ENCODE results near the gene ARAP1.
A peak's percentile ranks its signal among the peaks of the same experiment; 100 is the strongest.

The ARAP1 gene

DNA sequence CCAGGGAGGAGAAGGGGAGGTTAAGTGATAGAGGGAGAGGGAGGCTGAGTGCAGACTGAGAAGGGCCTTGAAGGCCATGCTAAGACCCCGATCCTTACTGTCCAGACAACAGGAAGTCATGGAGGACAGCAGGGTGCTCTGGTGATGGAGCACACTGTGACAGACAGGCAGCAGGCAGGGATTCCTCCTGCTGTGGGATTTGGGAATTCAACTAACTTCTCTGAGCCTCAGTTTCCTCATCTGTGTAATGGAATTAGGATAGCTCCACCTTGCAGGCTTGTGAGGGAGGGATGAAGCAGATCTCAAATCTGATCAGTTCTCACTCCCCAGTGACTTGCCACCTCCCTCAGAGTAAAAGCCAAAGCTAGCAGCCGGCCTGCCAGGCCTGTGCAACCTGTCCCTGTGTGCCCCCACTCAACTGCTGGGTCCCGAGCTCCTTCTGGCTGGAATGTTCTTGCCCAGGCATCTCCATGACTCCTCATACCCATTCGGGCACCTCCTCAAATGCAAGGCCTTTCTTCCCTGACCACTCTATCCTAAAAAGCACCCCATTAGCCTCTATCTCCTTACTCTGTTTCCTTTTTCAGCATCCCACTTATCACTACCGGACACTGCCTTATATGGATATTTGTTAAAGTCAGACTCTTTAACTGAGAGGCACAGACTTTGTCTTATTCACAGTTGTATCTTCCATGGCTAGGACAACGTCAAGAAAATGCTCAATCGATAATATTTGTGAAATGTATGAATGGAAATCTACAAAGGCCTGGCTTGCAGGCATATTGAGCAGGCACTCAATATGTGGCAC is 9.5 kb downstream of the ARAP1 start:
- DNase-seq (ENCODE audit: low spot score) = no peak

DNA sequence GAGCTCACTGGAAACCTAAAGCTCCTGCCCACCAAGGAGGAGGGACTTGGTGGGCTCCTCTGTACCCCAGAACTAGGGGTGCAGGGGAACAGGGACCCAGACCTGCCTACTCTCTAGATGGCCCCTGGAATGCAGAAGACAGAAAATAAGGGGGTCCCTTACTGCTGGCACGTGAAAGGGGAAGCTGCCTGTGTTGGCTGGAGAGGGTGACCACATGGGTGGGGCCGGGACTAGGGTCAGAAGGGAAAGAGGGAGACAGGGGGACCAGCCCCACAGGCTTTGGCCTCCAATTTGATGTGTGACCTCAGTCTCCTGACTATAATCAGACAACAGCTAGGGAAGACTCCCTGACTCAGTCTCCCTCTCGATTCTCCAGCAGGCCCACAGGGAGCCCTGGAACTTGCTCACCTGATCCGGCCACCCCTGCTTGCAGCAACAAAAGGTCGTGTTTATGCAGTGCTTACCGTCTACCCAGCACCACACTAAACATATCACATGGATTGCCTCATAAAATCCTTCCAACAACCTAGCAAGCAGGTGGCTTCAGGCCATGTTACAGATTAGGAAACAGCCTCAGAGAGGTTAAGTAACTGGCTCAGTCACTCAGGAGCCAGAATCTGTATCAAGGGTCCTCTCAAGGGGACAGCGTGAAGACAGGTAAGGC is 10.2 kb downstream of the ARAP1 start:
- DNase-seq (ENCODE audit: low spot score) = no peak

DNA sequence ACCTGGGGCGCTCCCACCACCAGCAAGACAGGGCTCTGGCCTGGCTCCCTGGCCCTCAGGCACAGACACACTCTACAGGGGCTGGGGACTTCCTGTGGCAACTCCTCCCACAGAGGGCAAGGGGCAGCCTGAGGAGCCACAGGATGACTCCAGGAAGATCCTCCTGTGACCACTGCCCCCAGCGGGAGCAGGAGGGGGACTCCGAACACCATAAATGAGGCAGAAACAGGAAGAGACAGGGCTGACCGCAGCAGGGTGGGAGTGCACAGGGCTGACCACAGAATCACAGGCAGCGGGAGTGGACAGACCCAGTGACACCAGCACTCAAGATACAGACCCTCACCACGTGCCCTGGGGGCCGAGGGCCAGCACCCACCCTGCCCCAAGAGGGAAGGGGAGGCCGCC is 10.8 kb downstream of the ARAP1 start:
- DNase-seq (ENCODE audit: low spot score) = no peak

DNA sequence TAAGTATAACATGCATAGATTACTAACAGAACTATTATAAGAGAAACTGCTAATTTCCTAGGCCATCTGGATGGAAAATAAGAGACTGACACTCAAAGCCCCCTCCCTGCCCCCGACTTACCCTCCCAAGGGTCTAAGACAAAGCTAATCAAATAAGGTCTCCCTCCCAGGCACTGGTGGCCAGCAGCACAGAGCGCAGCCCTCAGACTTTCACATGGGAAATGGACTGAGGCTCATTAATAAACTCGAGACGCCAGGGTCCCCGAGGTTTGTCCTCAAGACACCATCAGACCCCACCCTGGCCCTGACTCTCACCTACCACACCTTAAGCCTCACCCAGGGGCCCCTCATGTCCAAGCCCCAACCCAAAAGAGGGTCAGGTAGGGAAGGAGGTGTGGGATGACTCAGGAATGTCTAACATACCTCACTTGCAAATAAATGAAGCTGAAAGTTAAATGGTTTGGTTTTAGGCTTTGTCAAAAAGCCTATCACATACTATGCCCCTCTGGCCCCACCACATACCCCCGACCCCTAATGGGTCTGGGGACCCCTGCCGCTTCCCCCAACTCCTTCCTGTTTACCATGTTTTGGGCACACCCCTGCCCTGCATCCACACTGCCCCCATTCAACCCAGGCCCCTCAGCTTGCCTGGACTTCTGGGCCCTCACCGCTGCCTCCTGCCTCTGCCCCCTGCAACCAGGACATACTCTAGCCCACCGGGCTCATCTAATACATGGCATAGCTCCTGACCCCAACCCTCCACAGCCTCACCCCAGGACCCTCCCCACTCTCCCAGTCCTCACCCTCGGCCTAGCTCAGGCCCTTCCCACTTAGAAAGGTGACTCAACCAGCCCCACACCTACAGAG is 11.4 kb downstream of the ARAP1 start:
- DNase-seq (ENCODE audit: low spot score) = no peak

DNA sequence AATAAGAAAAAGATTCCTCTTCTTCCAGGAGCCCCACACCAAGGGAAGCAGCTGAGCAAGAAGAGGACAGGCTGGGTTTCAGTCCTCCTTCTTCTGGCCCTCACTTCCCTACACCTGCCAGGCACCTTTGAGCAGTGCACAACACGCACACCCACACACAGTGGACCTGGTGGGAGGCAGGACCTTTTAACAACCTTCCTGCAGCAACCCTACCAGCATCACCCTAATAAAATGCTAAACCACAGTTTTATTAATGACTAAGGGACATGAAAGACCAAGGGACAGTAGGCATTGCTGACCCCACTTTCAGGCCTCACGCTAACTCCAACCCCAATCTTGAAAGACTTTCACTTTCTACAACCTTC is 12.2 kb downstream of the ARAP1 start:
- no peak for DNase-seq (ENCODE audit: low spot score)

DNA sequence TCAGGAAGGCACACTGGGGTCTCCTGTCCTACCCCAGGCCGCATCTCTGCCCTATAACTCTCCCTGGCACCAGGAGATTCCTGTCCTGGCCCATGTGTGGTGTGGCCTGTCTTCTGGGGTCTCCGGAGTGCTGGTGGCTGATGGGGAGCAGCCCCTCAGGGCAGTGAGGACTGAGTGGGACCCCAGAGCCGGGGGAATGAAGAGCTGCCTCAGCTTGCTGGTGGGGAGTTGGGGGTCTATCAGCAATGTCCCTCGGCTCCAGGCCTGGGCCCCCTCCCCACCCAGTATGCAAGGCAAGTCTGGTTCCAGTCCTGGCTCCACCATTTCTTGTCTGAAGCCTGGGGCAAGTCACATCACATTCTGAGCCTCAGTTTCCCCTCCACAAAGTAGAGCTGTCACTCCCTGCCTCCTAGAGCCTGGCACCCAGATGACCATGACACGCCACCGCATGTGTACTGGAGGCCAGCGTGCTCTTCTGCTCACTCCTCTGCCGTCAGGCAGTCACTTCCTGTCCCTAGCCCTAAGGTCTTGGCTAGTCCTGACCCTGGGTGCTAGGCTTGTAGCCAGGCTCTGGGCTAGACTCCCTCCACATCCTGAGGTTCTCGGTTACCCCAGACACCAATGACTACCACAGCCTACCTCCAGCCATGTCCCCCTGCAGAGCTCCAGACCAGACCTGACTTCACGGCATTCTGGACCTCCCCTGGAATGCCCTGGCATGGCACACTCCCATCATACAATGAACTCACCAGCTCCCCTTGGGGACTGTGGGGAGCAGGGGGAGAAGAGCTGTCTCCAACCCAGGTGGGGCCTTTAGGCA is 12.8 kb downstream of the ARAP1 start:
- no peak for DNase-seq (ENCODE audit: low spot score)

DNA sequence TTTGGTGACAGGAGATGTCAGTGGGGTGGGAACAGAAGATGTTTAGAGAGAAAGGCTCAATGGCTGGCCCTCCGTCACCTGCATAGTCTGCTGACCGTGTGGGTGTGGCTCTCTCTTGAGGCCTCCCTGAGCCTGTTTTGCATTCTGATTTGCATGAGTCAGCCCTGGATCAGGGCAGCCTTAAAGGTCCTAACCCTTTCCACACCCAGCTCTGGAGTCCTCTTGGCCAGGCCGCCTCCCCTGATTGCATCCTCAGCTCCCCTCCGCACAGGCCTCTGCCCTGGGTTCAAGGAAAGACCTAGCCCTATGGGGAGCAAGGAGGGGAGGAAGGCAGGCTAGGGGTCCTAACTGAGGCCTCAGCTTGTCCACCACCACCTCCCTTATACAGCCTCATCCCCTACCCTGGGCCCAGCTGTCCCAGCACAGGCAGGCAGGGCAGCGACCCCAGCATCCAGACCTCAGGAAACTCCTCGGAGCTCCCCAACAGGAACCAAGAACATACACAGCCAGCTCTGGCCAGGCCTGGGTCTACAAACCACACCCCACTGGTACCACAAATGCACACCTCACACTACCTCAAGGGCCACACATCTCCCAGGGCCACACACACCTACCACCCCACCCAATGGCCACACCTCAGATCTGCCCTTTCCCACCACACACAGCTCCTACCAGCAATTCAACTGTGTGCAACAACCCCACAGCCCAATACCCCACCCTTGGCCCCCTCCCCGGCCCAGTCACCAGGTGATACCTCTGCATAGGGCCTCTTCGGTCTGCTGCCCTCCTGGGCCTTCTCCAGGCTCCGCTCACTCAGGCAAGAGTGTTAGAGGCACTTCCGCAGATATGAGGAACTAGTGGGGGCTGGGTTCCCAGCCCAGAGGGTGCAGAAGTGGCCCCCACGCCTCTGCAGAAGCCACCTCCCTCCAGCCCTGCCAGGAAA is 13.7 kb downstream of the ARAP1 start:
- no peak for DNase-seq (ENCODE audit: low spot score)

DNA sequence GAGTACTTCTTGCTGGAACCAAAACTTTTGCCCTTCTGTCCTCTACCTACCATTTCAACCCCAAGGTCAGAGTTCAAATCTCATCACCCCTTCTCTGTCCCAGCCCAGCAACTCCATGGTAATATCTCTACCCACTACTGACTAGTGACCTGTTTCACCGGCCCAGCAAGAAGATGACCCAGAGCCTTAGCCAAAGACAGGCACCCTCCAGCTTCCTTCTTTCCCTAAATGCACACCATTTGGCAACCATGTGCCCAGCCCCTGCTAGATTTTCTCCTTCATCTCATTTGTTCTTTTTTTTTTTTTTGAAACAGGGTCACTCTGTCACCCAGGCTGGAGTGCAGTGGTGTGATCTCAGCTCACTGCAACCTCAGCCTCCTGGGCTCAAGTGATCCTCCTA is 14.9 kb downstream of the ARAP1 start:
- no peak for DNase-seq (ENCODE audit: low spot score)

DNA sequence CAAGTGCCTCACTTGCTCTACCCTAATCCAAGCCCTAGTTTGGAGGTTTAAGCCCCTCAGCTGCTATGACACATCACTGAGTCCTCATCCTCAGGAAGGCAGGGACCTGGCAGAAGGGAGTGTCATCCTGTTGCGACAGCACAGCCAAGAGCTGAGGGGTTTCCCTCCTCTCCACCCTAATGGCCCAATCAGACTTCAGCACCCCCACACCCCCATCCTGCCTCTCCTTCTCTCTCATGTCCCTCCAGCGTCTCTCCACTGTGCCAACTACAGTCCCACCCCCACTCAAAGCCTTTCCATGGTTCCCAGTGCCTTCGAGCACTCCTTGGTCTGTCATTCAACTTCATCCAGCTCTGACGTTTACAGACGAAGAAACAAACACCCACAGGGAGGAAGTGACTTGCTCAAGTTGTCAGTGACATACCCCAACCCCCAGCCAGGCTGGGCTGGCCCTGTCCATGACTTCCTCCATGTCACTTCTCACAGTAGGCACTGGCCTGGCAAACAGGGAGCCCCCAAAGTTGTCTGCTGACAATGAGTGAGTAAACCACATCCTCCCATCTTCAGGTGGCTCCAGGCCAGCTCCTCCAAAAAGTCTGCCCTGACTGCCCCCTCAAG is 15.6 kb downstream of the ARAP1 start:
- DNase-seq (ENCODE audit: low spot score) = no peak

DNA sequence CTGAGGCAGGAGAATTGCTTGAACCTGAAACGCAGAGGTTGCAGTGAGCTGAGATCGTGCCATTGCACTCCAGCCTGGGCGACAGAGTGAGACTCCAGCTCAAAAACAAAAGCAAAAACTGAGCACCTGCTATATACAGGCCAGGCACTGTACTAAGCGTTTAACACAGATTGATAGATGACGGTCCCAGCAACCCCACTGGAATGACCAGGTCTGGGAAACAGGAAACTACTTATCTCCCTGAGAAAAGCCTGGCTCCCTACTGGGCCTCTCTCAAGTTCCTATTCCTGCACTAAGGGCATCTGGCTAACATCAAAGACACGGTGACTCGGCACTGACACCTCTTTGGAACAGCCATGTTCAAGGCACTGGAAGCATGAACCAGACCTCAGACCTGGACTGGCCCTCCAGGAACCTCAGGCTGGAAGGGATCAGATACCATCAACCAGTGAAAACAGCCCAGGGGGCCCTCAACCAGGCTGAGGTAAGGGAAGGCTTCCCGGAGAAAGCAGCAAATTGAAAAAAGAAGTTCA is 16.6 kb downstream of the ARAP1 start:
- DNase-seq (ENCODE audit: low spot score) = no peak

DNA sequence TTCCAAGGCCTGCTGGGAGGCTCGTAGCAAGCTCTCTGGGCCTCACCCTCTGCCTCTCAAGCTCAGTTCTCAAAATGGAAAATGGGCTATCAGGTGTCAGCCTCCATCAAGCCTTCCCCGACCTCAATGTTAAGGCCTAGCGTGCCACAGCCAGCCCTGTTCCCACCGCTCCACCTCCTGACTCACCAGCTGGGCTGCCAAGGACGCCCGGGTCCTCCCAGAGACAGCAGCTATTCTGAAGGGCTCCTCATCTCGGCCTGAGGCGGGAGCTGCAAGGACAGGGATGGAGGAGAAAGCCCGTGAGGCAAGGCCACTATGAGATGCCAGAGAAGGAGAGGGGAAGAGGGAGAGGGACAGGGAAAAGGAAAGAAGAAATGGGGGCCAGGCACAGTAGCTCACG is 19.9 kb downstream of the ARAP1 start:
- no peak for DNase-seq (ENCODE audit: low spot score)

DNA sequence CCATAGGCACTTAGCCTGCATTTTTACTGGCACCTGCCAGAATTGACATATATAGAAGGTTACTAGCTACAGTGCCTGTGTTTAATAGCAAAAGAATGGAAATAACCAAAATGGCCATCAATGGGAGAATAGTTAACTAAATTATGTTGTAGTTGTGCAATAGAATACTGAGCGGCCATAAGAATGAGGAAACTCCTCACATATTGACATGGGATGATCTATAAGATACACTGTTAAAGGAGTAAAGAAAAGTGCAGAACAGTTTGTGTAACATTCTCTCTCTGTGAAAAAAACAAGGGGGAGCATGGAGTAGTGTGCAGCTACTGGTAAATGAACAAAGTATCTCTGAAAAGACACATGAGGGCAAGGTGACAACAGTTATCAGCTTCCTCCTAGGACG is 21.5 kb downstream of the ARAP1 start:
- no peak for DNase-seq (ENCODE audit: low spot score)

DNA sequence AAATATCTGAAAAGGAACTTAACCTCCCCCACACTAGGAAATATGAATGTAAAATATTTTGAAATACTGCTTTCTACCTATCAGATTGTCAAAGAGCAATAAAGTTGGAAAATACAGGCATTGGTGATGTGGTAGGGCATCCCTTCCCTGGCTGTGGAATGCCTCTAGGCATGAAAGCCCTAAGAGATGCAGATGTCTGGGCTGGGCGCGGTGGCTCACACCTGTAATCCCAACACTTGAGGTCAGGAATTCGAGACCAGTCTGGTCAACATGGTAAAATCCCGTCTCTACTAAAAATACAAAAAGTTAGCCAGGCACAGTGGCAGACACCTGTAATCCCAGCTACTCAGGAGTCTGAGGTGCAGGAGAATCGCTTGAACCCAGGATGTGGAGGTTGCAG is 22.0 kb downstream of the ARAP1 start:
- DNase-seq (ENCODE audit: low spot score) = no peak

DNA sequence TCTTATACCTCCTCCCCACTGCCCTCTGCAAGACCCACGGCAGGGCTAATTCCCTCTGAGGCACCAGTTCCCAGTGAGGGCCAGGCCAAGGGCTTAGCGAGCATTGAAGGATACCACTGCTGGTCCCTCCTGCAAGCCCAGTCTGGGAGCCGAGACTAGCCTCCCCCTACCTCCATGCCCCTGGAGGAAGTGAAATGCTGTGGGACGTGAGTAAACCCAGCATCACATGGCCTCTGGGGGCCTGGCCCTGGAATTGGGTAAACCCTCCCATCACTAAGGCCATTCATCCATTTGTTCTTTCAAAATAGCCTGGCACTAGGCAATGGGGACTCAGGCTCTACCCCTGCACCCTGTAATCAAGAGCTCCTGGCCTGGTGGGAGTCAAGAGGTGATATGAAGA is 24.7 kb downstream of the ARAP1 start:
- no peak for DNase-seq (ENCODE audit: low spot score)

DNA sequence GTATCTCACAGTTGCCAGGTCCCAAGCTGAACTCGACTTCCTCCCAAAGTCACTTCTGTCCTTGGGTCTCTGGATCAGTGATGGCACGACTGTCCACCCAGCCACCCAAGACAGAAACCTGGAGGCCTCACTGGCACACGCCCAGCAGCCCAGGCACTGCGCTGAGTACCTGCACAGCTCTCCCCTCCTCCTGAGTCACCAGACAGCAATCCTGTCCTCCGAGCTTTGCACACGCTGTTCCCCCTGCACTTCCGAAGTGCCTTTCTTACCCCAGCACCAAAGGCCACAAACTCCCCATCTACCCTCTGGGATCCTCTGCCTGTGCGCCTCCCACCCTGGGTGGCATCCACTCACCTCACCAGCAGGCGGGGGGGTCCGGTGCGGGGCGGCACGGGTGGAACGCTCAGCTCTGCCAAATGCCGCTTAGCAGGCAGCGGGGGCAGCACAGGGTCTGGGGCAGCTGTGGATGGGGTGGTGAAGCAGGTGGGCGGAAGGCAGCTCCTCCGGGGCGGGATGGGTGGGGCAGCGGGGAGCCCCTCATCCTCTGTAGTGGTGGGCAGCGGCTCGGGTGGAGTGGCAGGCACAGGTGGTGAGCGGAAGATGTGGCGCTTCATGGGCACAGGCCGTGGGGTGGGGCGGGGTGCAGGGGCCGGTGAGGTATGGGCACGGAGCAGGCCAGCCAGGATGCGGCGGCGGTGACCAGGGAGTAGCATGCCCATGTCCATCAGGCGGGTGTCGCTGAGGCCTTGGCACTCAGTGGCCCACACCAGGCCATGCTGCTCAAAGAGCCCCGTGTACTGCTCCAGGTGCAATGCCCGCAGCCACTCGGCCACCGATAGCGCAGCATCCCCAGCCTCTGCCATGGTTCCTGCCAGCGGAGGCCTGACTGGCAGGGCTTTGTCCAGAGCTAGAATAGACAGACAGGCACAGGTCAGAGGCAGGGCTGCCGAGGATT is 25.7 kb downstream of the ARAP1 start:
- DNase-seq (ENCODE audit: low spot score) = no peak

DNA sequence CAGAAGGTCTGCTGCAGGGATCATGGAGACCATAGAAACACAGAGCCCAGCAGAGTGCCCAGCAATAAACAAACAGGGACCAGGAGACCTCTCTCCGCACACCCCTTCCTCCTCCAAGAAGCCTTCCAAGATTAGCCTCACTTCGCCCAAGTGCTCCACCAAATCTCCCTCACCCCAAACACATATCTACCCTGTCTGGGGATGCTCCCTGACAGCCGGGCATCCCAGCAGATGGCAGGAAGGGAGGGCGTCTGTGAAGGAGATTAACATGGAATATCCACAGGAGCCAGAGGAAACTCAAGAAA is 26.5 kb downstream of the ARAP1 start:
- no peak for DNase-seq (ENCODE audit: low spot score)

DNA sequence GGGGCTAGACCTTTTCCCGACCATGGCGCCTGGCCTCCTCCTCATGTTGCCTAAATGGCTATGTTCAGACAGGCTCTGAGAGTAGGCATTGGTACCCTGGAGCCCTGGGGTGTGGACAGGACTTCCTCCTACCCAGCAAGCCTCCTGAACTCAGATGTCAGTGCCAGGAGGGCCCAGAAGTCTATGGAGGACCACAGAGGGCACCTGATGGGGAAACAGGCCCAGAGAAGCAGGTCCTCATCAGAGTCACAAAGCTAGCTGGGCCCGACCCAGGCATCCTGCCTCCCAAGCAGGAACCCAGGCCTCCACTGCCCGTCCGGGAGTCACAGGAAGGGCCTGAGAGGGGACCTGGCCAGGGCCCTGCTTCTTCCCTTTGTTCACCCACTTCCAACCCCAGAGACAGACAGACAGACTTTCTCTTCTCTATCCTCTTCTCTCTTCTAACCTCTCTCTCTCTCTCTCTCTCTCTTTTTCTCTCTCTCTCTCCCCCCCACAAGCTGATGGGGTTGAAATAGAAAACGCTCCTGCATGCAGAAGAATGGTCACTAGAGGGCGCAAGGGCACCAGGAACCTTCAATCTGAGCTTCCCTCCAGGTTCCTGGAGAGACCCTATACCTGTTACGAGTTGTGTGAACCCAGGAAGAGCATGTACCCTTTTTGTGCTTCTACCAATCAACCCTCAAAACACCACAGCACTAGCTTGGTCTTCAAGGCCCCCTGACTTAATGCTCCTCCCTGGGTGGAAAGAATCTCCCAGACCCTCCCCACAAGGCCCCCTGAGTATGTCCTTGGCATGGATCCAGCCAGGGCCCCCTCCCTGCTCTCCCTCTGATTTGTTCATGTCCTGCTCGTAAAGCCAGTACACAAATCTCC is 27.1 kb downstream of the ARAP1 start:
- DNase-seq (ENCODE audit: low spot score) = peak; percentile 69

DNA sequence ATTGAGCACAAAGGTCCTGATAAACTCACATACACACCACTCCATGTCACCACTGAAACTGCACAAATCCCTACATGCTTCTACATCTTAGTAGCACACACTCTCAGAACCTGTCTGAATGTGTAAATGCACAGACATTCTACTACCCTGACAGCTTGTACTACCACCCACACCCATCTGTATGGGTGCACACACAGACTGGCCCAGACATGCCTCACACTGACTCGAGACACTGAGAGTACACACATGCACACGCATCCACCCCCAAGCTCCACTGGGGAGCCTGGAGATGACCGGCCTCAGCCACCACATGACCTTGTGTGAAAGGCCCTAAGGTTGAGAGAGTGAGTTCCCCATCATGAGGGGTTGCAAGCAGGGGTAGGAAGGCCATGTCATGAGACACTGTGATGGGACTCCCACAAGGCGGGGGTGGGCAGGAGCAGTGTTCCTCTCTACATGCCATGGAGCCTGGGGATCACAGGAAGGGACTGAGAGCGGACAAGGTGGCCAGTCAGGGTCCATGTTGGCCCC is 28.1 kb downstream of the ARAP1 start:
- no peak for DNase-seq (ENCODE audit: low spot score)
